GM19324 (cell line): ENCODE data around the gene GRK3.

Experiments
- ATAC-seq: cut with Tn5 transposase; IDR thresholded peaks from one replicate; pipeline ENCODE4 v1.9.1; 2021; ENCODE audit warnings: mild to moderate bottlenecking, moderate library complexity; ENCODE audit not compliant: unreplicated experiment, low FRiP score

Gene GRK3

DNA sequence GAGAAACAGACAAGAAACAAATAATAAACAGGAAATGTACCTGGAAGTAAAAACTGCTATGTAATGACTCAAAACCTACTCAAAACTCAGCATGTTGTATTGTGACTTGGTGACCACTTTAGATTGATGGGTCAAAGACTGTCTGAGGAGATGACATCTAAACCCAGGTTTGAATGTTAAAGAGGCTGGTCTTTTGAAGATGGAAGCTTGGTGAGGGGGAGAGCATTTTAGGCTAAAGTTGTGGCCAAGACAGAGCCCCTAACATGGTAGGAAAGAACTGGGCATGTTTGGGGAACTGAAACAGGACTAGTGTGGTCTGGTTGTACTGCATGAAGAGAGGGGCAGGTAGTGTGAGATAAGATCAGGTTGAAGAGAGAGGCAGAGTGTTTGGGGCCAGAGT is 92.2 kb downstream of the GRK3 start:
- peak; percentile 78 for ATAC-seq

DNA sequence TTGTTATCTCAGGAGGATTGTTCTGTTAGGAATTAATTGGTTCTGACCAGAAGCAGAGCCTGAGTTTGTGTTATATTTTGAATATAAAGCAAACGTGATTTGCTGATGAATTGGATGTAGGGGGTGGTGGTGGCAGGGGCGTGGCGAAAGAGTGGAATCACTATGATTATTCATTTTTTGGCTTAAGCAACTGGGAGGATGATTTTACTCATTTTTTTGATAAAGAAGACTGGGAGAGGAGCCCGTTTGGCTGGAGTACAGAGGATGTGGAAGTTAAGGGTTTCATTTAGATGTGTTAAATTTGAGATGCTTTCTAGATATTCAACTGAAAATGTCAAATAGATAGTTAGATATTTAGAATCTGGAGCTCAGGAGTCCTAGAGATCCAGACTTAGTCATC is 94.2 kb downstream of the GRK3 start:
- ATAC-seq: no peak

DNA sequence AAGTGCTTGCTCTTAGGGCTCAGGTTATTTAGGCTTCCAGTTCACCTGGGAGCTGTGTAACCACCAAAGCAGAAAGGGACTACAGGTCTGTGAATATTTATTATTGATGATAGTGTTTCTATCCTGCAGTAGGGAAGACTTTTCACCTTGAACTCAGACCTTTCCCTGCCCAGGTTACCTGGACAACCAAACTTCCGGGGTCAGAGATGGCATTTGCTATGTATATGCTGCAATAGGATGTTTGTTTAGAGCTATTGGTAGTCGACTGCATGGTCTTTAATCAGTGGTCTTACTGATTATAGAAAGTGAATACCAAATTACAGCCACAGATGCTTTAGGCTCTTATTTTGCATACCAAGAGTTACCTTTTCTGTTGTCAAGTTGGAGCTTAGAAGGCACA is 94.9 kb downstream of the GRK3 start:
- no peak for ATAC-seq

GRCh38 chr22:25660336-25660735 is 95.9 kb downstream of the GRK3 start:
- ATAC-seq: no peak

DNA sequence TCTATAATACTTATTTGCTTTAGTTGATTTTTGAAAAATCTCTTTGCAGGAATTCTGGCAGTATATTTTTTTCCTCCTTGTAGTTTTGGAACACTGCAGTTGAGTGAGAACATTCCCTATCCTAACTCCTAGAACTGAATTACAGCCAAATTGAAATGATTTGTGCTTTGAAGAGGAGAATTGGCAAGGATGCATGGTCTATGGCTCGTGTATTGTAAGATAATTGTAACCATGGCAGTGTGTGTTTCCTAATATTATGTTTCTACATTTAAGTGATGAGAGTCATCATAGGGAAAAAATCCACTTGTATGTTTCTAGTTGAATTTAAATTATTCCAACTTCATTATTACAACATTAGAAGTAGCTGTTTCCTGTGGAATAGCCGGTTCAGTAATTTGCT is 96.6 kb downstream of the GRK3 start:
- ATAC-seq: no peak

- no peak for ATAC-seq
Measured at GRCh38 chr22:25663654-25664053, 99.2 kb downstream of the GRK3 start.

- no peak for ATAC-seq
Measured at GRCh38 chr22:25666308-25666707, 101.8 kb downstream of the GRK3 start.

- ATAC-seq: no peak
Measured at GRCh38 chr22:25668437-25668836, 104.0 kb downstream of the GRK3 start.

DNA sequence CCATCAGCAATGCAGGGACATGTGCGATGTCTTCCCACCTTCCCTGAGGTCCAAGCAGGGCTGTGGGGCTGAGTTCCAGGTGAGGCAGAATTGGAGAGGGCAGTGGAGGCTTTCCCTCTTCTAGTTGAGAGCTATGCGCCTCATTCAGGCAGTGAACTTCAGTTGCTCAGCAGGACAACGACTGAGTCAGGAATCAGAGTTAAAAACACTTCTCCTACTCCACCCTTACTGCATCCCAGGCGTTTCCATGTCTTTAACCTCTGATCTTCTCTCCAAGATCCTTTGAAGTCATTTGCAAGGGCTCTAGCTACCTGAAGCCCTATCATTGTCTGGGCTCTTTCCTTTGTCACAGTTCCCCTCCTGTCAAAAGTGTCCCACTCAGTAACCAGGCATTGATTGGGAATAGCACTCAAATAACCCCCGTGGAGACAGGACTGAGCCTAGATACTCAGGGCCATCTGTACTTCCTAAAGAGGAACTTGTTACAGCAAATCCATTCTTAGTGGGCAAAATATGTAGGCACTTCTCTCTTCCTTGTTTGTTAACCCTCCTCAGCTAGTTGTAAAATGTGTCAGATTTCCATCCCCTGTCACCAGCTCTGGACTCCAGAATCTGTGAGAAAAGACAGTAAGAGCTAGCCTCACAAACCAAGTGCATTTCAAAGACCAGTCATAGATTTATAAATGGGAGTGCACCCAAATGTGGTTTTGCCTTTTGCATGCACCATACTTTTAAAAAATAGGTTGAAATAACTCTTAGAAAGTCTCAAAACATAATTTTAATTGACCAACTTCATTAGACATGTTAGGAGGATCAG is 105.0 kb downstream of the GRK3 start:
- ATAC-seq: no peak

- ATAC-seq: no peak
Measured at GRCh38 chr22:25670070-25670461, 105.6 kb downstream of the GRK3 start.

DNA sequence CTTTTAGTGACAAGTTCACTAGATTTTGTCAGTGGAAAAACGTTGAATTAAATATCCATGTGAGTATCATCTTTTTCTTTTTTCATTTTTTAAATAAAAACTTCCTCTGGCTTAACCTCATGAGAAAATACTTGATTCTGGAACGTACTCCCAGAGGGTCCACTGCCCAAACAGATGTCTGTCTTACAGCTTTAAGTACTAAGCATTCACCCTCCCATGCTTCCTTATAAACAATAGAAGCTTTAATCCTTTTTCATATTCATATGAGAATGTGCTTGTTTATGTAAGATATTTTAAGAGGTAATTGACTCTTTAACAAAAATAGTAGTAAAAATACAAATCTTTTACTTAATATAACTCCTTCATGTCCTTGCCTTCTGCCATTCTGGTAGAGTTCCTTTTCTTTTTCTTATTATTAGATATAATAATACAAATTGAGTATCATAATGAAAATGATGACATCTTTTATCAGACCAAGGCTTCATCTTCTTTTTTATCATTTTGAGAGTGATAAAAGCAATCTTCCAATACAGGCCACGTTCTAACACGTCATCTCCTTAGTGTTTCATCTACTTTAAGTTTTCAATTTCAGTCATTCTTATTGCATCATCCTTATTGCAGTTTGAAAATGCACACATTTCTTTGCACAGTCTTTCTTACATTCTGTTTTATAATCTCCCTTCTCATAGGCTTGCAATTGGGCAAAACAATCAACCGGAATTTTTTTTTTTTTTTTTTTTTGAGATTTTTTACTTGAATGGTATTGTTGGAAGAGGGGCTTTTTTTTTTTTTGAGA is 108.0 kb downstream of the GRK3 start:
- ATAC-seq: no peak

GRCh38 chr22:25673713-25674112 is 109.2 kb downstream of the GRK3 start:
- no peak for ATAC-seq

DNA sequence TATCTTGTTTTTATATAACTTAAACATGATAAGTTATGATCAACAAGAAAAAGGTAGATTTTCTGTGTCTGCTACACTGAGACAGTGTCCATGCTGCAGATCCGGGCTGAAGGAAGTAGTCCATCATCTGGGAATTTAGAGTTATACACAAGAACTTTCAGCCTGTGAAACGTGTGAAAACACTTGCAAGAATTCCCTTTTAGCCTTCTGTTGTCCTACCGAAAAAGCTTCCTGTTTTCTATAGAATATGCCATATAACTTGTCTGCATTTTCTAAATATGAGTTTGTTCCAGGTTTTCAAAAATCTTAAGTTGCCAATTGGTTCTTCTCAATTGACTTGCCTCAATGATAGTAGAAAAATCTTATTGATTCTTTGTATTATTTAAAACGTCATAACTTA is 113.2 kb downstream of the GRK3 start:
- ATAC-seq: no peak

DNA sequence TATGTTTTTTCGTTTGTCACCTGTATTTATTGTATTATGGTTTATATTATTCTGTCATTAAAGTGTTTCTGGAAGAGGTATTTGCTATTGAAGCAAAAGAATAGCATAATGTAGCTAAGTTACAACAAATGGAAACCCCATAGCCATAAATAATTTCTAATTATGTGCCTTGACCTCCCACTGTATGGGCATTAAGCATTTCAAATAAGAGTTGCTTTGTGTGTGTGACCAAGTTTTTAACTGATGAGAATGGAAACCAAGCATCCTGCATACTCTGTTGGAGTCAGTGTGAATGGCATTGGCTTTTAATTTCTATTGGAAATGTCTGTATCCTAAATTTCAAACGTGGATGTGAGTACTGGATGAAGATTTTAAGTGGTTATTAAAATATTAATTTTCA is 115.6 kb downstream of the GRK3 start:
- no peak for ATAC-seq

DNA sequence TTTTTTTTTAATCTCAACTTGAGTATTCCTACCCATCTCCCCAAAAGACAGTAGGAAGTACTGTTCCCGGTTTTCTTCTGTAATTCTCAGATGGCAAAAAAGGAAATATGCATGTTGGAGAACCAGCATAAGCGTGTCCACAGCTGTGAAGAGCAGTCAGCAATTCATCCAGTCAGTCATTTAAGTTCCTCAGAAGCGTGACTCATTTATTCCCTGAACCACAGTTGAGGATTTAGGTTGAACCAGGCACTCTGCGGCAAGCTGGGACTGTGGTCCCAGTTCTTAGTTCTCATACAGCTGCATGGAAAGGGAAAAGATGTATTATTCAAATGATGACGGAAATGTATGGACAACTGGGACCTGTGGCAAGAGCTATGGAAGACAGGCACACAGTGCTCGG is 116.5 kb downstream of the GRK3 start:
- ATAC-seq: no peak

DNA sequence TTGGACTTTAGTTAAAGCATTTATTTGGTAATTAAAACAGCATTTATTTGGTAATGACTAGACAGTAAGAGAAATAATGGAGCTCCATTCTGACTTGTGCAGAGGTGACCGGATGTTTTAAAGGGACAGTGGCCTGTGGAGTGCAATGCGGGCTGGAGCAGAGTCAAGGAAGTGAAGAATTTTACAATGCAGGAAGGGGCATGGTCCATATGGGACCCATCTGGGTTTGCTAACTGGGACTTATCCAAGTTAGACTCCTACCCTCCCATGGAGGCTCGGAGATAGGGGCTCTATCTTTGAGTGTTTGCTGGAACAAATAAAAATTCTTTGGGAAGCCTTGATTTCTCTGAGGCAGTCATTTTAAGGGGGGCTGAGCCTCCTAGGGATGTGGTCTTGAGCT is 117.6 kb downstream of the GRK3 start:
- ATAC-seq: no peak

- ATAC-seq: no peak
Measured at GRCh38 chr22:25688627-25689026, 124.2 kb downstream of the GRK3 start.

DNA sequence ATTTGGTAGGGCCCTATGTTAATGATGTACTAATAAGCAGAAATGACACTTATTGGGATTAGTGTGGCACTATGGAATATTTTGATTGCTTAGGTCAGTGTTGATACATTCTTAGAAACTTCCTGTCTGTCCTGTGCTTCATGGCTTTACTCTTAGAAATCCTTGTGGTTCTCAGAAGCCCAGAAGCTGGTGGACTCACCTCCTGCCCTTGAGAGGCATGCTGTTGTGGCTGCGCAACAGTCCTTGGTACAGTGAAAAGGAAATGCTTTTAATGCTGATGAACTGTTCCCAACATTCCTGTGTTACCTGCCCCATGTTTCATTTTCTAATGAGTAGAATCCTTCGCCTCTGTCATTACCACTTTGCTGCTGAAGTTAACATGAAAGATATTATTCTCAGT is 125.2 kb downstream of the GRK3 start:
- no peak for ATAC-seq

DNA sequence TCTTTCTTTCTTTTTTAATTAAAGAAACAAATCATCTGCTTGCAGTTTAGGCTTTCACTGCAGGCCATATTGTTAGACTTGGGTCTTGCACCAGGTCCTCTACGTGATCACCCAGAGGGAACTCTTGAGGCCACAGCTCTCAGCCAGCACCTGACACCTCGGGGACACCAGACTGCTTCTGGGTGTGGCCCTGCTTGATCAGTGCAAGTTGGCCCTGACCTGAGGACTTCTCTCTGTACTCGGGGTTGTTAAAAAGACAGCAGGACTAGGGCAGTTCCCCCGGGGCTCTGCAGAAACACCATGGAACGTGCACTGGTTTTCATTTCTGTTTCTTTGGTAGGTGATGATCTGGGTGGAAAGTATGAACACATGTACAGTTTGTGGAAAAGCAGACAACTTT is 126.3 kb downstream of the GRK3 start:
- no peak for ATAC-seq

GRCh38 chr22:25692397-25693267 is 128.2 kb downstream of the GRK3 start:
- ATAC-seq: no peak

DNA sequence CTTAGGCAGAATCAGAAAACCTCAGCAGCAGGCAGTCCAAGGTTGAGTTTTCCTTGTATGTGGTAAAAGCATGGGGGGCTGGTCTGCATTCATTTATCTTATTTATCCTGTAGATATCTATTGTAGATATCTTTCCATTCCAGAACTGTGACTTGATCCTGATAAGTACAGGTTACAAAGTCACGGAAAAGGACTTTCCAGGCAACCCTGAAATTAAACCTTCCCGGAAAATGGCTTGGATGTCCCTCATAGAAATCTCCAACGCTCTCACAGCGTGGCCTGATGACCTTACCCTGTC is 128.7 kb downstream of the GRK3 start:
- ATAC-seq: no peak
